ENCODE measurements around the gene UCP2.
"Not testable (repeated sequence)": the region's sequence is repeated elsewhere in the genome, so short reads cannot be mapped to it uniquely, and the experiment has no call there.

Gene UCP2

DNA sequence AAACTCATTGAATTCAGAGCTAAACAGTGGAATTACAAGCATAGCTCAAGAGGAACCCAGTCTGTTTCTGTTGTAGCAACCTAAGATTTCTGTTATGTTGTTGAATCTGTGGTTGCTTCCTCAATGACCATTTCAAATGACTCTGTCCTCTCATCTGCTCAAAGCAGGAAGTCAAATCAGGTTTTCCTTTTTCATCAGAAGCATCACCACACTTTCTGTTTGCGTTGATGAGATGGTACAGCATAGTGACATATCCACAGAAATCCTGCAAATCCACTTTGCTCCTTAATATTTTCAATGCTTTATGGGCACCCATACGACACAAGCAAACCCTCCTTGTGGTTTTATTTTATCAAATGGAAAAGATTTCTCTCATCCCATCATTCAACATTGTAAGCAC is 12.6 kb upstream of the UCP2 start:
- H3K27ac ChIP-seq (ENCODE audit: low read depth in 2 of 2, low read length in 2 of 2) = peak overlapping the region in 1 of 2 donors; percentile 39
- no peak overlapping the region for H3K4me3 ChIP-seq (ENCODE audit: low read length in 2 of 2)
- no peaks in the 10 kb centered on the region for H3K27me3 ChIP-seq (ENCODE audit: control insufficient read depth in 2 of 2, insufficient read depth in 2 of 2, low read length in 2 of 2)
- H3K36me3 ChIP-seq (ENCODE audit: control insufficient read depth in 2 of 2, insufficient read depth in 2 of 2, low read length in 2 of 2) = no peaks in the 10 kb centered on the region
- peaks cover 0 to 5% of the 10 kb centered on the region in 2 donors for H3K4me1 ChIP-seq (ENCODE audit: control insufficient read depth in 2 of 2, insufficient read depth in 2 of 2, low read length in 2 of 2)
- H3K9me3 ChIP-seq (ENCODE audit: control insufficient read depth in 2 of 2, low read length in 2 of 2) = no peaks in the 10 kb centered on the region
- no peak overlapping the region for H3K9ac ChIP-seq (ENCODE audit: low read depth in 1 of 2, low read length in 2 of 2)

GRCh38 chr11:73991471-73992006 is 8.9 kb upstream of the UCP2 start:
- Histone ChIP-seq H3K9ac (ENCODE audit: low read depth in 1 of 2, low read length in 2 of 2) (no peak overlapping the region), H3K27me3 (ENCODE audit: control insufficient read depth in 2 of 2, insufficient read depth in 2 of 2, low read length in 2 of 2) (no peaks in the 10 kb centered on the region), H3K4me1 (ENCODE audit: control insufficient read depth in 2 of 2, insufficient read depth in 2 of 2, low read length in 2 of 2) (peaks cover 0 to 5% of the 10 kb centered on the region in 2 donors), H3K27ac (ENCODE audit: low read depth in 2 of 2, low read length in 2 of 2) (no peak overlapping the region), H3K36me3 (ENCODE audit: control insufficient read depth in 2 of 2, insufficient read depth in 2 of 2, low read length in 2 of 2) (no peaks in the 10 kb centered on the region), H3K4me3 (ENCODE audit: low read length in 2 of 2) (no peak overlapping the region), H3K9me3 (ENCODE audit: control insufficient read depth in 2 of 2, low read length in 2 of 2) (no peaks in the 10 kb centered on the region)

- Histone ChIP-seq H3K4me1 (ENCODE audit: control insufficient read depth in 2 of 2, insufficient read depth in 2 of 2, low read length in 2 of 2) (peaks cover 0 to 5% of the 10 kb centered on the region in 2 donors), H3K9ac (ENCODE audit: low read depth in 1 of 2, low read length in 2 of 2) (no peak overlapping the region), H3K27ac (ENCODE audit: low read depth in 2 of 2, low read length in 2 of 2) (no peak overlapping the region), H3K9me3 (ENCODE audit: control insufficient read depth in 2 of 2, low read length in 2 of 2) (no peaks in the 10 kb centered on the region), H3K27me3 (ENCODE audit: control insufficient read depth in 2 of 2, insufficient read depth in 2 of 2, low read length in 2 of 2) (no peaks in the 10 kb centered on the region), H3K36me3 (ENCODE audit: control insufficient read depth in 2 of 2, insufficient read depth in 2 of 2, low read length in 2 of 2) (no peaks in the 10 kb centered on the region), H3K4me3 (ENCODE audit: low read length in 2 of 2) (no peak overlapping the region)
Observed at GRCh38 chr11:73990730-73991129, 8.1 kb upstream of the UCP2 start.

DNA sequence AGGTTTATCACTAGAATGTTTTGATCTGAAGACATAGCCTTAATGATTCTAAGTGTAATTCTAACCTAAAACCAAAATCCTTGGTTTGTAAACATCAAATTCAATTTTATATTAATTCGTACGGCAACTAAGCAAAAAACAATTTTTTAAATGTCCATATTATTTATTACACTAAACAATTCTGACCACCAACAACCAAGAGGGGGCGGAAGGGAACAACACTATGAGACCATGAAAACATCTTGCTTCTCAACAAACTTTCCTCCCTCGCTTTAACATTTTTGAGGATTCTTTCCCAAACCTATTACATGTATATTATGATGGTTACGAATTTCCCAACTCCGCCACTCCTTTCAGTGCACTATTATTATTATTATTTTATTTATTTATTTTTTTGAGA is 6.5 kb upstream of the UCP2 start:
- Histone ChIP-seq H3K27ac (ENCODE audit: low read depth in 2 of 2, low read length in 2 of 2) (no peak overlapping the region), H3K27me3 (ENCODE audit: control insufficient read depth in 2 of 2, insufficient read depth in 2 of 2, low read length in 2 of 2) (no peaks in the 10 kb centered on the region), H3K9ac (ENCODE audit: low read depth in 1 of 2, low read length in 2 of 2) (no peak overlapping the region), H3K9me3 (ENCODE audit: control insufficient read depth in 2 of 2, low read length in 2 of 2) (no peaks in the 10 kb centered on the region), H3K4me1 (ENCODE audit: control insufficient read depth in 2 of 2, insufficient read depth in 2 of 2, low read length in 2 of 2) (no peaks in the 10 kb centered on the region), H3K4me3 (ENCODE audit: low read length in 2 of 2) (no peak overlapping the region), H3K36me3 (ENCODE audit: control insufficient read depth in 2 of 2, insufficient read depth in 2 of 2, low read length in 2 of 2) (no peaks in the 10 kb centered on the region)

DNA sequence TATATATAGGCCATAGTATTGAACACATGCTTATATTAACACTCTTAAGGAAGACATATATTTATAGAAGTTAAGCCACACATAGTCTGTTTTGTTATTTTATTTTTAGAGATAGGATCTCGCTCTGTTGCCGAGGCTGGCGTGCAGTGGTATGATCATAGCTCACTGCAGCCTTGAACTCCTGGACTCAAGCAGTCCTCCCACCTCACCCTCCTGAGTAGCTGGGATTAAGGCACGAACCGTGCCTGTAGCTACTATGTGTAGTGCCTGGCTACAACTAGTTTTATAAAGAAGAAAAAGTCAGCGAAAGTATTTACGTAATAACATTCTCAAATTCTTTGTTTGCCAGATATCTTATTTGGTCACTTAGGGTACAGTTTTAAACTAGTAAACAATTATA is 5.6 kb upstream of the UCP2 start:
- Histone ChIP-seq H3K9me3 (ENCODE audit: control insufficient read depth in 2 of 2, low read length in 2 of 2) (no peaks in the 10 kb centered on the region), H3K36me3 (ENCODE audit: control insufficient read depth in 2 of 2, insufficient read depth in 2 of 2, low read length in 2 of 2) (no peaks in the 10 kb centered on the region), H3K4me1 (ENCODE audit: control insufficient read depth in 2 of 2, insufficient read depth in 2 of 2, low read length in 2 of 2) (peaks cover 3 to 5% of the 10 kb centered on the region in 2 donors)

GRCh38 chr11:73985661-73986060 is 3.0 kb upstream of the UCP2 start:
- peaks cover 12 to 15% of the 10 kb centered on the region in 2 donors for H3K4me1 ChIP-seq (ENCODE audit: control insufficient read depth in 2 of 2, insufficient read depth in 2 of 2, low read length in 2 of 2)
- H3K27ac ChIP-seq (ENCODE audit: low read depth in 2 of 2, low read length in 2 of 2); H3K9ac ChIP-seq (ENCODE audit: low read depth in 1 of 2, low read length in 2 of 2): not testable (repeated sequence)

More for the DNA sequence above, 5.6 kb upstream of the UCP2 start:
- Histone ChIP-seq H3K27ac (ENCODE audit: low read depth in 2 of 2, low read length in 2 of 2) (no peak overlapping the region), H3K27me3 (ENCODE audit: control insufficient read depth in 2 of 2, insufficient read depth in 2 of 2, low read length in 2 of 2) (no peaks in the 10 kb centered on the region), H3K9ac (ENCODE audit: low read depth in 1 of 2, low read length in 2 of 2) (no peak overlapping the region), H3K4me3 (ENCODE audit: low read length in 2 of 2) (no peak overlapping the region)

DNA sequence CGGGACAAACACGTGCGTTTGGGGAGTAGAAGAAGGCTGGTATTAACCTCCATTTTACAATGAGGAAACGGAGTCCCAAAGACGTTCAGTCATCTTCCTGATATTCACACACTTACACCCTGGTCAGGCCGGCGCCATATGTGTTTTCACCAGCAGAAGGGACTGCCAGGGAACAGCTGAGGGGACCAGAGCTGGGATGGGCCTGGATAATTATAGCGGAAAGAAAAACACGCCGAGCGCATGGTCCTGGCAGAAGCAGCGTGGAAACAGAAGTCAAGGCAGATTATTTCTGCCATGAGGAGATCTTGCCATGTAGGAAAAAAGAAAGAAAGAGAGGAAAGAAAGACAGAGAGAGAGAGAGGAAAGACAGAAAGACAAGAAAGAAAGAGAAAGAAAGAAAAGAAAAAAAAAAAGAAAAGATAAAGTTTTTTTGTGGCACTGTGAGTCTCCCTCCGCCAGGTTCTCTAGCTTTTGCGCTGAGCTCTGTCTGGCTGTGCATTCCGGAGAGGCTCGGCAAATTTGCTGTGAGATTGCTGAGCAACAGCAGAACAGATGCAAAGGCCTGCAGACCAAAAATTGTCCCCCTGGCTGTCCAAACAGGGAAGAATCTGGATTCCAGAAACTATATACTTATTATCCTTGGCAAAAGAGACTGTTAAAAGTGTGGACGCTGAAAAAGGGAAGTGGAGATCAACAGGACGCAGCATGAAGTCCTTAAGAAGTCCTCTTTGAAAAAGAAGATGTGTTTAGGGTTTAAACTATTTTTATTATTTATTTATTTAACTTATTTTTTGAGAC is 1.3 kb upstream of the UCP2 start:
- H3K36me3 ChIP-seq (ENCODE audit: control insufficient read depth in 2 of 2, insufficient read depth in 2 of 2, low read length in 2 of 2) = peaks cover 0 to 2% of the 10 kb centered on the region in 2 donors
- H3K4me3 ChIP-seq (ENCODE audit: low read length in 2 of 2) = peak overlapping the region; percentile 76 to 95
- H3K9me3 ChIP-seq (ENCODE audit: control insufficient read depth in 2 of 2, low read length in 2 of 2) = no peaks in the 10 kb centered on the region
- H3K27ac ChIP-seq (ENCODE audit: low read depth in 2 of 2, low read length in 2 of 2) = peak overlapping the region; percentile 94 to 99
- H3K4me1 ChIP-seq (ENCODE audit: control insufficient read depth in 2 of 2, insufficient read depth in 2 of 2, low read length in 2 of 2) = peaks cover 27 to 29% of the 10 kb centered on the region in 2 donors
- peak overlapping the region; percentile 68 to 77 for H3K9ac ChIP-seq (ENCODE audit: low read depth in 1 of 2, low read length in 2 of 2)
- no peaks in the 10 kb centered on the region for H3K27me3 ChIP-seq (ENCODE audit: control insufficient read depth in 2 of 2, insufficient read depth in 2 of 2, low read length in 2 of 2)

More at GRCh38 chr11:73985661-73986060, 3.0 kb upstream of the UCP2 start:
- not testable (repeated sequence) for H3K4me3 ChIP-seq (ENCODE audit: low read length in 2 of 2); H3K27me3 ChIP-seq (ENCODE audit: control insufficient read depth in 2 of 2, insufficient read depth in 2 of 2, low read length in 2 of 2); H3K36me3 ChIP-seq (ENCODE audit: control insufficient read depth in 2 of 2, insufficient read depth in 2 of 2, low read length in 2 of 2); H3K9me3 ChIP-seq (ENCODE audit: control insufficient read depth in 2 of 2, low read length in 2 of 2)

DNA sequence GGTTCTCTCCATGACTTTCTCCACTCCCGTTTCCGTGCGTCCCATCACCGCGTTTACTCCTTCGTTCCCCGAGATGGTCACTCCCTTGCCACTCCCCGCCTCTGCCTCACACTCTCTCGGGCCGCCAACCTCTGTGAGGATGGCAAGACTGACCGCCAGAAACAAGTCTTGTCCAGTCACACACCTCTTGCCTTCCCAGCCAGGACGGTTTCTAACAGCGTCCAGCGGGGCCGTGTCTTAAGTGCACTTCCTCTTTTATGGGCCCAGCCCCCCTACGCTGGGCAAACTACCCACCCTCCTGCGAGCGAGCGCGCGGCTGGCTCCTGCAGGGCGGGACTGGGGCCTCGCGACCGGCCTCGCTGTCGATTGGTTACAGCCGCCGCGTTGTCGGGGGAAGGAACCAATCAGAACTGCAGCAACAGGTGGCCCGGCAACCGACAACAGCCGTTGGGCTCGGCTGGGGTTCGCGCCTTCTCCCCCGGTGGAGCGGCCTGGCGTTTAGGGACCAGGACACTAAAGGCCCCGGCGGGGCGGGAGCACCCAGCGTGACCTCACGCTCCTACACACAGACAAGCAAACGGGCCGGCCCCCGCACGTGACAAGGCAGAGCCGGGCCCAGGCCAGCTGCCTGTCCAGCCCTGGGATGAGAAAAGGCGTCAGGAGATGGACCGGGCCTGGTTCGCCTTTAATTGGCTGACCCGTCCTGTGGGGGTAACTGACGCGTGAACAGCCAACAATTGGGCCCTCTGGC is 522 bp upstream of the UCP2 start:
- peaks cover 28 to 33% of the 10 kb centered on the region in 2 donors for H3K4me1 ChIP-seq (ENCODE audit: control insufficient read depth in 2 of 2, insufficient read depth in 2 of 2, low read length in 2 of 2)
- H3K27ac ChIP-seq (ENCODE audit: low read depth in 2 of 2, low read length in 2 of 2) = peak overlapping the region; percentile 94 to 99
- peak overlapping the region; percentile 76 to 95 for H3K4me3 ChIP-seq (ENCODE audit: low read length in 2 of 2)
- H3K9ac ChIP-seq (ENCODE audit: low read depth in 1 of 2, low read length in 2 of 2) = peak overlapping the region; percentile 77 to 87
- peaks cover 3 to 4% of the 10 kb centered on the region in 2 donors for H3K36me3 ChIP-seq (ENCODE audit: control insufficient read depth in 2 of 2, insufficient read depth in 2 of 2, low read length in 2 of 2)
- no peaks in the 10 kb centered on the region for H3K9me3 ChIP-seq (ENCODE audit: control insufficient read depth in 2 of 2, low read length in 2 of 2)
- H3K27me3 ChIP-seq (ENCODE audit: control insufficient read depth in 2 of 2, insufficient read depth in 2 of 2, low read length in 2 of 2) = no peaks in the 10 kb centered on the region

DNA sequence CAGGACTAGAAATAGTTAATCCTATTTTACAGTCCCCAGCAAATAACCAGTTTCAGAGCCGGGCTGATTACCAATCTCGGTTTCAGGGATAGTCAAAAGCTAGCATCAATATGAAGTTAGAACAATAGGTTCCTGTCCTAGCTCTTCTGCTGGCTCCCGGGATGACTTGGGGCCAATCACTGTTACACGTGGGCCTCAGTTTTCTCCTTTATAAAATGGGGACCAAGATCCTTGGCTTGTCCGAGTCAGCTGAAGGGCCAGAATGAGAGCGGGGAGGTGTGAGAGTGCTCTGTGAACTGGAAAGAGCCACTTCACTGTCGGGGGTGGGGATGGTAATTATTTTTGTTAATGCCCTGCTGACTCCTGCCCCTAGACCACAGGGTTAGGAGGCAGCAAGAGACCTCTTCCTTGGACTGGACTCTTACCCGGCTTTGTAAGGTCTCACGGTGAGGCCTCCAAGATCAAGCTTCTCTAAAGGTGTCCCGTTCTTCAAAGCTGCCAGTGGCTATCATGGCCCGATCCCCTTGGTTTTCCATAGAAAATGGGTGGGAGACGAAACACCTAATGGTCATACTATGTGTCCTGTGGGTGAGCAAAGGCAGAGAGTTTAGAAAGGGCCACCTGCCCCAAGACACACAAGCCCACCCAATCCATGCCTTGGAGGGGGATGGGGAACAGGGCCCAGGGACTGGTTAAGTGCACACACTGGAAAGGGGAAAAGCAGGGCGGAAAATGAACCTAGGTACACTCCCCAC is 1.4 kb downstream of the UCP2 start:
- Histone ChIP-seq H3K27ac (ENCODE audit: low read depth in 2 of 2, low read length in 2 of 2) (peak overlapping the region; percentile 94 to 99), H3K4me1 (ENCODE audit: control insufficient read depth in 2 of 2, insufficient read depth in 2 of 2, low read length in 2 of 2) (peaks cover 28 to 39% of the 10 kb centered on the region in 2 donors), H3K9ac (ENCODE audit: low read depth in 1 of 2, low read length in 2 of 2) (peak overlapping the region; percentile 77 to 81), H3K4me3 (ENCODE audit: low read length in 2 of 2) (peak overlapping the region; percentile 76 to 95), H3K27me3 (ENCODE audit: control insufficient read depth in 2 of 2, insufficient read depth in 2 of 2, low read length in 2 of 2) (no peaks in the 10 kb centered on the region), H3K36me3 (ENCODE audit: control insufficient read depth in 2 of 2, insufficient read depth in 2 of 2, low read length in 2 of 2) (peaks cover 22 to 24% of the 10 kb centered on the region in 2 donors), H3K9me3 (ENCODE audit: control insufficient read depth in 2 of 2, low read length in 2 of 2) (no peaks in the 10 kb centered on the region)
